ENCODE measurements around the gene AFF4.
A peak's percentile ranks its signal among the peaks of the same experiment; 100 is the strongest.

The AFF4 gene

GRCh38 chr5:132853790-132854189 is 109.6 kb downstream of the AFF4 start:
- no peak for DNase-seq (ENCODE audit: low spot score)

- DNase-seq (ENCODE audit: low spot score), result no peak
Measured at GRCh38 chr5:132853323-132853722, 110.1 kb downstream of the AFF4 start.

- no peak for DNase-seq (ENCODE audit: low spot score)
Measured at GRCh38 chr5:132850066-132850465, 113.4 kb downstream of the AFF4 start.

- DNase-seq (ENCODE audit: low spot score), result no peak
Measured at GRCh38 chr5:132849347-132849746, 114.1 kb downstream of the AFF4 start.

GRCh38 chr5:132848270-132848669 is 115.2 kb downstream of the AFF4 start:
- DNase-seq (ENCODE audit: low spot score), result no peak

- DNase-seq (ENCODE audit: low spot score), result no peak
Measured at GRCh38 chr5:132841305-132841704, 122.1 kb downstream of the AFF4 start.

- DNase-seq (ENCODE audit: low spot score), result no peak
Measured at GRCh38 chr5:132840896-132841295, 122.5 kb downstream of the AFF4 start.

GRCh38 chr5:132840313-132840712 is 123.1 kb downstream of the AFF4 start:
- DNase-seq (ENCODE audit: low spot score), result no peak

- DNase-seq (ENCODE audit: low spot score), result no peak
Measured at GRCh38 chr5:132839426-132840301, 123.8 kb downstream of the AFF4 start.

- DNase-seq (ENCODE audit: low spot score), result no peak
Measured at GRCh38 chr5:132838516-132839282, 124.7 kb downstream of the AFF4 start.

- no peak for DNase-seq (ENCODE audit: low spot score)
Measured at GRCh38 chr5:132837868-132838267, 125.6 kb downstream of the AFF4 start.

GRCh38 chr5:132836852-132837251 is 126.6 kb downstream of the AFF4 start:
- DNase-seq (ENCODE audit: low spot score), result no peak

GRCh38 chr5:132834057-132834456 is 129.4 kb downstream of the AFF4 start:
- no peak for DNase-seq (ENCODE audit: low spot score)

- DNase-seq (ENCODE audit: low spot score), result no peak
Measured at GRCh38 chr5:132832612-132833011, 130.8 kb downstream of the AFF4 start.

GRCh38 chr5:132831095-132831860 is 132.2 kb downstream of the AFF4 start:
- no peak for DNase-seq (ENCODE audit: low spot score)

- no peak for DNase-seq (ENCODE audit: low spot score)
Measured at GRCh38 chr5:132830436-132831094, 132.9 kb downstream of the AFF4 start, which contains the start of gene SHROOM1. TSS of gene SHROOM1 (minus strand) at chr5:132830647. CDS start at chr5:132826140, 4,507 bp downstream.

GRCh38 chr5:132829742-132830435 is 133.5 kb downstream of the AFF4 start:
- DNase-seq (ENCODE audit: low spot score), result peak; percentile 59

GRCh38 chr5:132828846-132829494 is 134.5 kb downstream of the AFF4 start:
- no peak for DNase-seq (ENCODE audit: low spot score)

GRCh38 chr5:132827943-132828673 is 135.3 kb downstream of the AFF4 start:
- DNase-seq (ENCODE audit: low spot score), result no peak
